PC-9 (cell line): Measurements from ENCODE around the gene UBAP1.
"Not testable (repeated sequence)": the region's sequence is repeated elsewhere in the genome, so short reads cannot be mapped to it uniquely, and the experiment has no call there.

Experiments used
- CTCF ChIP-seq: fragments of 200-600 bp; sonication (generic); conservative IDR thresholded peaks from 2 replicates; pipeline ENCODE4 v1.6.1; 2017; ENCODE audit warnings: mixed run types, antibody characterized with exemption, mild to moderate bottlenecking, moderate library complexity
- EZH2 ChIP-seq: fragments of 200-600 bp; sonication (generic); IDR thresholded peaks from 2 replicates; pipeline ENCODE4 v1.8.0; 2017; ENCODE audit warnings: antibody characterized with exemption, low read depth

GRCh38 chr9:34245212-34245611, 66.4 kb downstream of the UBAP1 start:
- TF ChIP-seq CTCF, EZH2: not testable (repeated sequence)
